Choroid plexus epithelial cell (primary cell): ENCODE measurements around the gene NIN.
"Not testable (repeated sequence)": the region's sequence is repeated elsewhere in the genome, so short reads cannot be mapped to it uniquely, and the experiment has no call there.

Experiments
- DNase-seq: peaks from one replicate; pipeline ENCODE4 v3.0.0-alpha.2; 2010; ENCODE audit warnings: low read depth
- H3K4me3 ChIP-seq: 2 replicates; pipeline ENCODE4 v1.5.1; 2011; ENCODE audit warnings: low read depth, mild to moderate bottlenecking, control low read depth, low read length, moderate library complexity
- CTCF ChIP-seq: conservative IDR thresholded peaks from 2 replicates; pipeline ENCODE4 v1.5.1; 2011; ENCODE audit warnings: low read depth, mild to moderate bottlenecking, control low read depth, inconsistent platforms, low read length, moderate library complexity

The NIN gene

GRCh38 chr14:50825307-50825706 is 5.7 kb downstream of the NIN start:
- no peak overlapping the region for H3K4me3 ChIP-seq
- no peak for TF ChIP-seq CTCF
- no peak for DNase-seq

GRCh38 chr14:50823762-50824636 is 7.0 kb downstream of the NIN start:
- no peak overlapping the region for H3K4me3 ChIP-seq
- no peak for DNase-seq
- no peak for TF ChIP-seq CTCF

- TF ChIP-seq CTCF = no peak
- DNase-seq = no peak
- H3K4me3 ChIP-seq = no peak overlapping the region
Observed at GRCh38 chr14:50823051-50823761, 7.8 kb downstream of the NIN start.

- DNase-seq = no peak
Observed at GRCh38 chr14:50822501-50823042, 8.4 kb downstream of the NIN start.

GRCh38 chr14:50821510-50822464 is 9.2 kb downstream of the NIN start:
- no peak for DNase-seq
- TF ChIP-seq CTCF = no peak
- H3K4me3 ChIP-seq = no peak overlapping the region

More at GRCh38 chr14:50822501-50823042, 8.4 kb downstream of the NIN start:
- TF ChIP-seq CTCF = no peak
- no peak overlapping the region for H3K4me3 ChIP-seq

- no peak overlapping the region for H3K4me3 ChIP-seq
- TF ChIP-seq CTCF = no peak
- no peak for DNase-seq
Observed at GRCh38 chr14:50820786-50821509, 10.0 kb downstream of the NIN start.

- DNase-seq, H3K4me3 ChIP-seq: not testable (repeated sequence)
Observed at GRCh38 chr14:50819303-50819702, 11.7 kb downstream of the NIN start.
